Large intestine (tissue), 3 donors: Measurements from ENCODE around the gene PTPRN2. TPM values are rescaled to one million over a fixed set of nuclear protein-coding genes. Genes with fewer than 3 reads are reported as not detected.

Experiments used
- DNase-seq, 2 donors: peaks; one replicate each; pipeline versions ENCODE4 v3.0.0 to v3.0.0-alpha.2; 2013
- H3K27ac ChIP-seq: one replicate; pipeline ENCODE4 v1.5.1; 2013; ENCODE audit warnings: low read length
- H3K27me3 ChIP-seq: 2 replicates; pipeline ENCODE4 v1.6.1; 2013; ENCODE audit warnings: low read length; ENCODE audit not compliant: control insufficient read depth, insufficient read depth
- H3K36me3 ChIP-seq: 2 replicates; pipeline ENCODE4 v1.6.1; 2013; ENCODE audit warnings: low read length; ENCODE audit not compliant: control insufficient read depth, insufficient read depth
- H3K4me1 ChIP-seq: one replicate; pipeline ENCODE4 v1.6.1; 2013; ENCODE audit warnings: low read length; ENCODE audit not compliant: control insufficient read depth, insufficient read depth
- H3K4me3 ChIP-seq: one replicate; pipeline ENCODE4 v1.5.1; 2013; ENCODE audit warnings: low read length
- H3K9me3 ChIP-seq: one replicate; pipeline ENCODE4 v1.6.1; 2013; ENCODE audit warnings: mild to moderate bottlenecking, low read depth, low read length, moderate library complexity; ENCODE audit not compliant: control insufficient read depth
- WGBS: methylation state at CpG from one replicate; pipeline ENCODE4 v1.1.5; 2013; ENCODE audit warnings: low lambda C conversion rate; ENCODE audit not compliant: insufficient coverage; 5-methylcytosine and 5-hydroxymethylcytosine counted together
- polyA plus RNA-seq: library from polyadenylated mRNA; unstranded; fragments of 120-200 nt; gene quantifications from one replicate; pipeline ENCODE4 v1.2.1, GENCODE V29; 2013

Gene PTPRN2
- polyA plus RNA-seq, 1 donor = 13.4 TPM

DNA sequence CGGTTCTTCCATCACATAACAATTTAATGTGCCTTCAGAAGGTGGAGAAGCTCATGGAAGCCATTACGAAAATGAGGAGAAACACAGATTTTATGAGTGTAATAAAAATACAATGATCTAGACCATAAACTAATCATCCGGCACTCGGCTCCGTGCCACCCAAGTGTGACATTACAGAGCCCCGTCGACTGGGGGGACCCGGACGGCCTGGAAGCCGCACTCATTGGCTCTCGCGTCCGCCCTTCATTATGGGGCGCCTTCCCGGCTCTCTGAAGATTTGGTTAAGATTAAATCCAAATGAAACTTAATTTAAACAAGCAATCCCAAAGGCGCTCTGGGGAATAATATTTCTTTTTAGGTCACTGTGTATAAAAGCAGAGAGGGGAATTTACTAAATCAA, 1008.2 kb downstream of the PTPRN2 start:
- no peaks in the 10 kb centered on the region for H3K36me3 ChIP-seq
- peaks cover 4% of the 10 kb centered on the region for H3K27me3 ChIP-seq
- H3K27ac ChIP-seq = no peak overlapping the region
- peaks cover 3% of the 10 kb centered on the region for H3K9me3 ChIP-seq
- DNase-seq = no peak
- H3K4me3 ChIP-seq = no peak overlapping the region
- 100% methylated on average over 1 of the region's 16 CpGs for WGBS
- H3K4me1 ChIP-seq = no peaks in the 10 kb centered on the region

- no CpG with 5 or more reads among the region's 31 CpGs for WGBS
- no peak for DNase-seq
Measured at GRCh38 chr7:157577796-157578339, 1009.8 kb downstream of the PTPRN2 start.

GRCh38 chr7:157577061-157577460, 1010.6 kb downstream of the PTPRN2 start:
- Histone ChIP-seq H3K36me3 (no peaks in the 10 kb centered on the region), H3K4me3 (no peak overlapping the region), H3K4me1 (no peaks in the 10 kb centered on the region), H3K9me3 (peaks cover 3% of the 10 kb centered on the region), H3K27ac (no peak overlapping the region), H3K27me3 (peaks cover 4% of the 10 kb centered on the region)
- no peak for DNase-seq
- WGBS = no CpG with 5 or more reads among the region's 14 CpGs

More at GRCh38 chr7:157577796-157578339, 1009.8 kb downstream of the PTPRN2 start:
- H3K27me3 ChIP-seq = peaks cover 4% of the 10 kb centered on the region
- H3K27ac ChIP-seq = no peak overlapping the region
- no peak overlapping the region for H3K4me3 ChIP-seq
- peaks cover 3% of the 10 kb centered on the region for H3K9me3 ChIP-seq
- no peaks in the 10 kb centered on the region for H3K4me1 ChIP-seq
- no peaks in the 10 kb centered on the region for H3K36me3 ChIP-seq

GRCh38 chr7:157576415-157576814, 1011.2 kb downstream of the PTPRN2 start:
- peak; percentile 19 to 58 for DNase-seq
- H3K36me3 ChIP-seq = no peaks in the 10 kb centered on the region
- no peaks in the 10 kb centered on the region for H3K4me1 ChIP-seq
- H3K27me3 ChIP-seq = peaks cover 4% of the 10 kb centered on the region
- H3K9me3 ChIP-seq = peaks cover 3% of the 10 kb centered on the region
- no CpG with 5 or more reads among the region's 36 CpGs for whole genome bisulfite sequencing
- no peak overlapping the region for H3K4me3 ChIP-seq
- H3K27ac ChIP-seq = no peak overlapping the region

GRCh38 chr7:157575777-157576176, 1011.8 kb downstream of the PTPRN2 start:
- Histone ChIP-seq H3K27me3 (peaks cover 4% of the 10 kb centered on the region), H3K4me3 (no peak overlapping the region), H3K36me3 (no peaks in the 10 kb centered on the region), H3K4me1 (no peaks in the 10 kb centered on the region), H3K27ac (no peak overlapping the region), H3K9me3 (peaks cover 3% of the 10 kb centered on the region)
- no peak for DNase-seq
- WGBS = 100% methylated on average over 2 of the region's 5 CpGs

DNA sequence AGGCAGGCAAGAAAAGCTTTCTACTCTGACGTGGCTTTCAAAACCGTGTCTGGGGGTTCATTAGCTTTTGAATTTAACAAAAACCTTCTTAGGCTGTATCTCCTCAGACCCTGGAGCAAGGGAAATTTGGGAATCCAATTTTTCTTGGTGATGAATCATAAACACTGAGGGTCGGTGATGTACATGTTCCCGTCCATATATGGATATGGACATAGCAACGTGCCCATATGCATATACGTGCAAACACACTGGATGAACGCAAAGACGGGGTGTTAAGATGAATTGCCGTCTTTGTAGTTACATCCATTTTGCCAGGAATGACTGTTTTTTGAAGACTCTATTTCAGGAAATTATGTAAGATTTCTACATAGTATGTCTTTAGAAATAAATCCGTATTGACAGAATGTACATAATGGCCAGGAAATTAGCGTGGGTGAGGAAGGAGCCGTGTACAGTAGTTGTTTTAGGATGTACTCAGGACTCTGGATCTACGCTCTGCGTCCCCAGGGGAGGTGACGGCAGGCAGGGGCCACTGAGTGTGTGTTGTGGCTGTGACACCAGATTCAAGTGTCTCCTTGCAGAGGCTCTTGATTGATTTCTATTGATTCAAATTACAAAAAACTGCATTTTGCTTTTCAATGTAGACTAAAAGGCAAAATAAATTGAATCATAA, 1012.6 kb downstream of the PTPRN2 start:
- no CpG with 5 or more reads among the region's 15 CpGs for WGBS
- no peak for DNase-seq
- peaks cover 3% of the 10 kb centered on the region for H3K9me3 ChIP-seq
- peaks cover 4% of the 10 kb centered on the region for H3K27me3 ChIP-seq
- H3K27ac ChIP-seq = no peak overlapping the region
- H3K4me1 ChIP-seq = no peaks in the 10 kb centered on the region
- no peaks in the 10 kb centered on the region for H3K36me3 ChIP-seq
- H3K4me3 ChIP-seq = no peak overlapping the region

- Histone ChIP-seq H3K27ac (no peak overlapping the region), H3K4me1 (no peaks in the 10 kb centered on the region), H3K27me3 (peaks cover 4% of the 10 kb centered on the region), H3K36me3 (no peaks in the 10 kb centered on the region), H3K4me3 (no peak overlapping the region), H3K9me3 (peaks cover 3% of the 10 kb centered on the region)
- no peak for DNase-seq
- 80% methylated on average over 2 of the region's 24 CpGs for WGBS
Measured at GRCh38 chr7:157574120-157574825, 1013.4 kb downstream of the PTPRN2 start.

DNA sequence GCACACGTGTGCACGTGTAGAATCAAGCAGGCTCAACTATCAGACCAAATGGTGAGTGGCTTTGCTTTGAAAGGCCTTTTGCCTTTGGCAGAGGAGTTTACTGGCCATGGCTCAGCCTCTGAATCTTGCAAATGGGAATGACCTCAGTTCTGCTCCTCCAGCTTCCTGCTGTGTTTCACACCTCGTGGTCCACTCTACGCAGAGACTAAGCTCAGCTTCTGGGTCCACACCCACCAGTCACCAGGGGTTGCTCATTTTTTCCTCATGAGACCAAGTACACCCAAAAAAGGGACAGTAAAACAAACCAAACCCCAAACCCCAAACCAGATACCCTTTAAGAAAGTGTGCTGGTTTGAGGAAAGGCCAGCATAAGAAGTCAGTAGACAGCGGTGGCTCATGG, 1014.4 kb downstream of the PTPRN2 start:
- H3K36me3 ChIP-seq = no peaks in the 10 kb centered on the region
- peaks cover 2% of the 10 kb centered on the region for H3K4me1 ChIP-seq
- no CpG with 5 or more reads among the region's 5 CpGs for WGBS
- H3K9me3 ChIP-seq = peaks cover 3% of the 10 kb centered on the region
- no peak overlapping the region for H3K4me3 ChIP-seq
- DNase-seq = no peak
- peaks cover 4% of the 10 kb centered on the region for H3K27me3 ChIP-seq
- no peak overlapping the region for H3K27ac ChIP-seq

GRCh38 chr7:157572622-157573021, 1015.0 kb downstream of the PTPRN2 start:
- no peak for DNase-seq
- no peak overlapping the region for H3K27ac ChIP-seq
- H3K36me3 ChIP-seq = no peaks in the 10 kb centered on the region
- H3K4me3 ChIP-seq = no peak overlapping the region
- WGBS = no CpG with 5 or more reads among the region's 14 CpGs
- H3K27me3 ChIP-seq = peaks cover 4% of the 10 kb centered on the region
- H3K9me3 ChIP-seq = peaks cover 3% of the 10 kb centered on the region
- peaks cover 4% of the 10 kb centered on the region for H3K4me1 ChIP-seq

DNA sequence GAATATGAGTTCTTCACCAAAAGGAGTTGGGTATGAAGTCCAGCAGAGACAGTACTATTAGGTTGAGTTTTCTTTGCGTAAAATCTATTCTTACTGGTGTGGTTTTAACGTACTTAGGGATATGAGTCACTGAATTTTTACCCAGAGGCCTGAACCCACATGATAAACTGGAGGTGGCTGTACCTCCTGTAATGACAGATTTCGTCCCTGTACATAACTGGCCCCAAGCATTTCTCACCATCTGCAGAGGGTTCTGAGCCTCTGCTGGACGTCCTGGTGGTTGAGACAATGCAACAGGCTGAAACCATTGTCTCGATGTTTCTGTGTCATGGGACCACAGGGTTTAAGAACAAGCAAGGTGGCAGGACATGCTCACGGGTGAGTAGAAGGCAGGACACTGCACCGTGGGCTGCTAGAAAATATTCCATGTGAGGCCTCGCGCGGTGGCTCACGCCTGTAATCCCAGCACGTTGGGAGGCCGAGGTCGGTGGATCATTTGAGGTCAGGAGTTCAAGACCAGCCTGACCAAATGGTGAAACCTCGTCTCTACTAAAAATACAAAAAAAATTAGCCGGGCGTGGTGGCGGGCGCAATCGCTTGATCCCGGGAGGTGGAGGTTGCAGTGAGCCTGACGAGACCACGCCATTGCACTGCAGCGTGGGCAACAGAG, 1017.0 kb downstream of the PTPRN2 start:
- H3K4me3 ChIP-seq = no peak overlapping the region
- peaks cover 4% of the 10 kb centered on the region for H3K4me1 ChIP-seq
- no peaks in the 10 kb centered on the region for H3K36me3 ChIP-seq
- no peaks in the 10 kb centered on the region for H3K9me3 ChIP-seq
- 90% methylated on average over 2 of the region's 24 CpGs for WGBS
- no peaks in the 10 kb centered on the region for H3K27me3 ChIP-seq
- no peak for DNase-seq
- H3K27ac ChIP-seq = no peak overlapping the region
